Effector memory CD4-positive, alpha-beta T cell (primary cell): Measurements from ENCODE around the gene MACROD2.

ENCODE experiments used
- DNase-seq, 3 donors: peaks; one replicate each; pipeline ENCODE4 v3.0.0-alpha.2; 2020
- H3K27ac ChIP-seq: 2 replicates; pipeline ENCODE4 v1.7.0; 2013; ENCODE audit warnings: mild to moderate bottlenecking, low read length, moderate library complexity; ENCODE audit not compliant: insufficient read depth, poor library complexity, severe bottlenecking
- H3K27me3 ChIP-seq: replicated peaks from 2 replicates; pipeline ENCODE4 v1.7.0; 2013; ENCODE audit warnings: mild to moderate bottlenecking, low read length; ENCODE audit not compliant: insufficient read depth, control insufficient read depth, poor library complexity, severe bottlenecking
- H3K36me3 ChIP-seq: 2 replicates; pipeline ENCODE4 v1.7.0; 2013; ENCODE audit warnings: mild to moderate bottlenecking, low read length, moderate library complexity; ENCODE audit not compliant: control insufficient read depth, insufficient read depth
- H3K4me1 ChIP-seq: 2 replicates; pipeline ENCODE4 v1.7.0; 2013; ENCODE audit warnings: low read length, mild to moderate bottlenecking; ENCODE audit not compliant: control insufficient read depth, insufficient read depth, poor library complexity, severe bottlenecking
- H3K4me3 ChIP-seq: 2 replicates; pipeline ENCODE4 v1.7.0; 2013; ENCODE audit warnings: low read length, low read depth, mild to moderate bottlenecking; ENCODE audit not compliant: insufficient read depth, poor library complexity, severe bottlenecking
- H3K9me3 ChIP-seq: 2 replicates; pipeline ENCODE4 v1.7.0; 2013; ENCODE audit warnings: mild to moderate bottlenecking, low read length, moderate library complexity; ENCODE audit not compliant: control insufficient read depth

Gene MACROD2

GRCh38 chr20:14773486-14773885, 778.2 kb downstream of the MACROD2 start:
- no peak overlapping the region for H3K4me3 ChIP-seq
- H3K27ac ChIP-seq: no peak overlapping the region
- H3K9me3 ChIP-seq: no peaks in the 10 kb centered on the region
- no peaks in the 10 kb centered on the region for H3K36me3 ChIP-seq
- no peaks in the 10 kb centered on the region for H3K4me1 ChIP-seq
- no peak for DNase-seq
- no peaks in the 10 kb centered on the region for H3K27me3 ChIP-seq

GRCh38 chr20:14775778-14776177, 780.5 kb downstream of the MACROD2 start:
- Histone ChIP-seq H3K27ac (no peak overlapping the region), H3K36me3 (no peaks in the 10 kb centered on the region), H3K4me3 (no peak overlapping the region), H3K4me1 (no peaks in the 10 kb centered on the region), H3K9me3 (no peaks in the 10 kb centered on the region), H3K27me3 (no peaks in the 10 kb centered on the region)
- DNase-seq: no peak

GRCh38 chr20:14777591-14777990, 782.3 kb downstream of the MACROD2 start:
- H3K27me3 ChIP-seq: no peaks in the 10 kb centered on the region
- H3K4me3 ChIP-seq: no peak overlapping the region
- H3K4me1 ChIP-seq: no peaks in the 10 kb centered on the region
- no peak overlapping the region for H3K27ac ChIP-seq
- H3K36me3 ChIP-seq: no peaks in the 10 kb centered on the region
- DNase-seq: no peak
- H3K9me3 ChIP-seq: no peaks in the 10 kb centered on the region

GRCh38 chr20:14778096-14778495, 782.8 kb downstream of the MACROD2 start:
- no peak overlapping the region for H3K27ac ChIP-seq
- H3K36me3 ChIP-seq: no peaks in the 10 kb centered on the region
- no peaks in the 10 kb centered on the region for H3K27me3 ChIP-seq
- no peaks in the 10 kb centered on the region for H3K9me3 ChIP-seq
- no peak overlapping the region for H3K4me3 ChIP-seq
- DNase-seq: no peak
- H3K4me1 ChIP-seq: no peaks in the 10 kb centered on the region

- H3K9me3 ChIP-seq: no peaks in the 10 kb centered on the region
- H3K27ac ChIP-seq: no peak overlapping the region
- H3K4me3 ChIP-seq: no peak overlapping the region
- no peaks in the 10 kb centered on the region for H3K27me3 ChIP-seq
- H3K4me1 ChIP-seq: no peaks in the 10 kb centered on the region
- no peak for DNase-seq
- H3K36me3 ChIP-seq: no peaks in the 10 kb centered on the region
Measured at GRCh38 chr20:14778875-14779274, 783.6 kb downstream of the MACROD2 start.

- no peaks in the 10 kb centered on the region for H3K36me3 ChIP-seq
- no peak for DNase-seq
- no peaks in the 10 kb centered on the region for H3K27me3 ChIP-seq
- no peak overlapping the region for H3K27ac ChIP-seq
- H3K9me3 ChIP-seq: no peaks in the 10 kb centered on the region
- H3K4me1 ChIP-seq: no peaks in the 10 kb centered on the region
- H3K4me3 ChIP-seq: no peak overlapping the region
Measured at GRCh38 chr20:14780508-14780907, 785.2 kb downstream of the MACROD2 start.

GRCh38 chr20:14782731-14783130, 787.4 kb downstream of the MACROD2 start:
- H3K4me1 ChIP-seq: no peaks in the 10 kb centered on the region
- no peak overlapping the region for H3K27ac ChIP-seq
- H3K36me3 ChIP-seq: no peaks in the 10 kb centered on the region
- no peak overlapping the region for H3K4me3 ChIP-seq
- no peaks in the 10 kb centered on the region for H3K9me3 ChIP-seq
- no peaks in the 10 kb centered on the region for H3K27me3 ChIP-seq
- DNase-seq: no peak

GRCh38 chr20:14783766-14784165, 788.5 kb downstream of the MACROD2 start:
- H3K36me3 ChIP-seq: no peaks in the 10 kb centered on the region
- no peak overlapping the region for H3K27ac ChIP-seq
- no peaks in the 10 kb centered on the region for H3K27me3 ChIP-seq
- DNase-seq: no peak
- no peak overlapping the region for H3K4me3 ChIP-seq
- H3K9me3 ChIP-seq: no peaks in the 10 kb centered on the region
- no peaks in the 10 kb centered on the region for H3K4me1 ChIP-seq

GRCh38 chr20:14785065-14785743, 789.9 kb downstream of the MACROD2 start:
- Histone ChIP-seq H3K4me3 (no peak overlapping the region), H3K4me1 (no peaks in the 10 kb centered on the region), H3K9me3 (no peaks in the 10 kb centered on the region), H3K27ac (no peak overlapping the region), H3K27me3 (no peaks in the 10 kb centered on the region), H3K36me3 (no peaks in the 10 kb centered on the region)
- no peak for DNase-seq

- no peaks in the 10 kb centered on the region for H3K27me3 ChIP-seq
- H3K36me3 ChIP-seq: no peaks in the 10 kb centered on the region
- no peak overlapping the region for H3K4me3 ChIP-seq
- no peaks in the 10 kb centered on the region for H3K4me1 ChIP-seq
- no peaks in the 10 kb centered on the region for H3K9me3 ChIP-seq
- no peak for DNase-seq
- no peak overlapping the region for H3K27ac ChIP-seq
Measured at GRCh38 chr20:14790190-14790589, 794.9 kb downstream of the MACROD2 start.
